Fibroblast of skin of abdomen (primary cell): ENCODE data around the gene TAF11L7. TPM values are rescaled to one million over a fixed set of nuclear protein-coding genes. Genes with fewer than 3 reads are reported as not detected.
"Not testable (repeated sequence)": the region's sequence is repeated elsewhere in the genome, so short reads cannot be mapped to it uniquely, and the experiment has no call there.

ENCODE experiments used
- DNase-seq: peaks from one replicate; pipeline ENCODE4 v3.0.0-alpha.2; 2013
- polyA plus RNA-seq, 2 experiments: library from polyadenylated mRNA; unstranded; fragments of 120-200 nt; gene quantifications; one replicate each; pipeline ENCODE4 v1.2.1, GENCODE V29; 2013; ENCODE audit not compliant: insufficient read length in 2 of 2

The TAF11L7 gene
- polyA plus RNA-seq (2013, experiment 1 of 2; ENCODE audit: insufficient read length): not detected
- polyA plus RNA-seq (2013, experiment 2 of 2; ENCODE audit: insufficient read length): not detected

DNA sequence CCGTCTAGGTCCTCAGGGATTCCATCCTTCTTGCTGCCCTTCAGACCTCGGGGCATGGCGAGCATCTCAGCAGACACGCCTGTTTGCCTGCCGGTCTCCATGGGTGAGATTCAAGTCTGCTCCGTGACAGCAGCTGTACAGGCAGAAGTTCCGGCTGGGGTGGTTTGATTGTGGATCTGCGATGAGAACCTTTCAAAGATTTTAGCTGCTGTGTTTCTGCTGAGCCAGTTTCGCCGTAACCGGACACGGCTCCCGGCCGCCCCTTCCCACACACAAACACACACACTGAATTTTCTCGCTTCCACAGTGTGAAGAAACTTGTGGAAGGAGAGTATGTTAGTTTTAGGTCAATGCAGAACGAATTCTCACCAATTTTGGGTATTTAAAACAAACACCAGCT lies at the start of gene TAF11L7:
Gene TAF11L7, minus strand, starts transcription at position 101 of the 400 bp plus-strand sequence.
- DNase-seq: not testable (repeated sequence)

DNA sequence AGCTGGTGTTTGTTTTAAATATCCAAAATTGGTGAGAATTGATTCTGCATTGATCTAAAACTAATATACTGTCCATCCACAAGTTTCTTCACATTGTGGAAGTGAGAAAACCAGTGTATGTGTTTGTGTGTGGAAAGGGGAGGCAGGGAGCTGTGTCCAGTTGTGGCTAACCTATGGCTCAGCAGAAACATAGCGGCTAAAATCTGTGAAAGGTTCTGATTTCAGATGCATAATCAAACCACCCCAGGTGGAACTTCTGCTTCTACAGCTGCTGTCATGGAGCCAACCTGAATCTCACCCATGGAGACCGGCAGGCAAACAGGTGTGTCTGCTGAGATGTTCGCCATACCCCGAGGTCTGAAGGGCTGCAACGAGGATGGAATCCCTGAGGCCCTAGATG lies 48.6 kb upstream of the TAF11L7 start, which contains the start of gene TAF11L14:
Gene TAF11L14, plus strand, starts transcription at position 301 of the 400 bp plus-strand sequence.
- no peak for DNase-seq

DNA sequence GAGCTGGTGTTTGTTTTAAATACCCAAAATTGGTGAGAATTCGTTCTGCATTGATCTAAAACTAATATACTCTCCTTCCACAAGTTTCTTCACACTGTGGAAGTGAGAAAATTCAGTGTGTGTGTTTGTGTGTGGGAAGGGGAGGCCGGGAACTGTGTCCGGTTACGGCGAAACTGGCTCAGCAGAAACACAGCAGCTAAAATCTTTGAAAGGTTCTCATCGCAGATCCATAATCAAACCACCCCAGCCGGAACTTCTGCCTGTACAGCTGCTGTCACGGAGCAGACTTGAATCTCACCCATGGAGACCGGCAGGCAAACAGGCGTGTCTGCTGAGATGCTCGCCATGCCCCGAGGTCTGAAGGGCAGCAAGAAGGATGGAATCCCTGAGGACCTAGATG lies 46.2 kb upstream of the TAF11L7 start, which contains the start of gene TAF11L13:
Gene TAF11L13, plus strand, starts transcription at position 301 of the 400 bp plus-strand sequence.
- DNase-seq: not testable (repeated sequence)

DNA sequence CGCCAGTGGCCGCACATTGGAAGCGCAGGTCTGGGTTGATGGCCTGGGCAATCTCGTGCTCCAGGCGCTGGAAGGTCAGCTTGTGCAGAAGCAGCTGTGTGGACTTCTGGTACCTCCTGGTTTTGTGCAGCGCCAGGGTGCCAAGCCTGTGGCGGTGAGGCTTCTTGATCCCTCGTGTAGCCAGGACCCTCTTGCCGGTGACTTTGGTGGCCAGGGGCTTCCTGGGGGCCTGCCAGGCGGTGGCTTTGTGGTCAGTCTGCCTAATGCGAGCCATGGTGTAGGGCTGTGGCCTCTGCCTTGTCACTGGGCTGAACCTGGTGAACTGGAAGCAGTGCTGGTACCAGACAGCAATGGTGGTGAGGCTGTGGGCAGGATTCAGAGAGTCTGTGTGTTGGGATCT lies 40.1 kb upstream of the TAF11L7 start:
- no peak for DNase-seq

DNA sequence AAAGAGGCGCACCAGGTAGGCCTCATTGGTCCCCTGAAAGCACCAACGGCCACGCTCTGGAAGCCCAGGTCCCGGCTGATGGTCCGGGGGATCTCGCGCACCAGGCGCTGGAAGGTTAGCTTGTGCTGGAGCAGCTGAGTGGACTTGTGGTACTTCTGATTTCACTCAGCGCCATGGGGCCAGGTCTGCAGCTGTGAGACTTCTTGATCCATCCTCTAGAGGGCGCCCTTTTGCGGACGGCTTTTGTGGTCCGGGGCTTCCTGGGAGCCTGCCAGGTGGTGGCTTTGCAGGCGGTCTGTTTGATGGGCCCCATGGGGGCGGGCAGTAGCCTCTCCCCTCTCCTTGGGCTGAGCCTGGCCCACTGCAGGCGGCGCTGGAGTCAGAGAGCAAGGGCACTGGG lies 35.1 kb upstream of the TAF11L7 start:
- DNase-seq: no peak

DNA sequence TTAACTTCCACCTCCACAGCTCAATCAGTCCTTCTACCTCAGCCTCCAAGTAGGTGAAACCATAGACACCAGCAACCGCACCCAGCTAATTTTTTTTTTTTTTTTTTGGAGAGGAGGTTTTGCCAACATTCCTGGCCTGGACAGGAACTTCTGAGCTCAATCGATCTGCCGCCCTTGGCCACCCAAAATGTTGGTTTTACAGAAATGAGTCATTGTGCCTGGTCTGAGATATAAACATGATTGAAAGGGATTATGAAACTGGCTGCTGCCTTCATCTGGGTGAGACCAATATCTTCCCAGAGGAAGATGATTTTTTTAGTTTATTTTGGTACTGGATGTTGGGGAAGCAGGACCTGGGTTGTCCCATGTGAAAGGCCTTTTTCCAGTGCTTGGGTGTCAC lies 33.8 kb upstream of the TAF11L7 start:
- no peak for DNase-seq

DNA sequence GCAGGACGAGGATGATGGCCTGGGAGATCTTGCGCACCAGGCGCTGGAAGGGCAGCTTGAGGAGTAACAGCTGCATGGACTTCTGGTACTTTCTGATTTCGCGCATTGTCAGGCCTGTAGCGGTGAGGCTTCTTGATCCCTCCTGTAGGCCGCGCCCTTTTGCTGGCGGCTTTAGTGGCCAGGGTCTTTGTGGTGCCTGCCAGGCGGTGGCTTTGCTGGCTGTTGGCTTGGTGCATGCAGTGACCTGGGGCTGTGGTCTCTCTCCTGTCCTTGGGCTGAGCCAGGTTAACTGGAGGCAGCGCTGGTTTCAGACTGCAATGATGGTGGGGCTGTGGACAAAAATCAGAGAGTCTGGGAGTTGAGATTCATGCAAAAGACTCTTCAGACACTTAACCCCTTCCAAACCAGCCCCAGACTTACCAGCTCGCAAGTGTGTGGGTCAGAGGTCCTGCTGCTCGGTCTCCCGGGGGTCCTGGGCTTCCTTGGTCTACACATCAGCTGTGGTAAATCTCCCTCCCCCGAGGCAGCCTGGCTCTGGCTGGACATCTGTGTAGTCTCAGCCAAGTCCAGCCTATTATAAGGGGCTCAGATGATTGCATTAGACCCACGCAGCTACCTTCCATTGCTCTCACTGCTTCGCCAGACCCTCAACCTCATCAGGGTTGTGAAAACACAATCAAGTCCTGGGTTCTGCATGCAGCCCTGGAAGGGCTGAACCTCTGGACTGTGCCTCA lies 29.5 kb upstream of the TAF11L7 start:
- no peak for DNase-seq

DNA sequence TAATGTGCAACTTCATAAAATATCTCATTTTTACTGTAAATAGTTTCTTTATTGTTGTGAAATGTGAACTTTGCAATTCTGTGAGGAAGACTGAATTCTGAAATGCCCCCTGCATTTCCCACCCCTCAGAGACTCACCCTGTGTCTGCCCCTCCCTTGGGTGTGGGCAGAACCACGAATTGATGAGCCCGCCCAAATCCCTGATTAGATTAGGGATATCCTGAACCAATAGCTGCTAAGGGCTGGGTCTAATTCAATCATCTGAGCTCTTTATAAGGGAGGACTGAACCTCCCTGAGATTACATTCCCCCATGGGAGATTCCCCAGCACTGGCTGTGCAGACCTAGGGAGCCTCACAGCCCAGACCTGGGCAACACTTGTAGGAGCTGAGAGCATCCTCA lies 24.5 kb upstream of the TAF11L7 start, which contains the start of gene TAF11L12:
Gene TAF11L12, plus strand, starts transcription at position 301 of the 400 bp plus-strand sequence.
- DNase-seq: not testable (repeated sequence)

DNA sequence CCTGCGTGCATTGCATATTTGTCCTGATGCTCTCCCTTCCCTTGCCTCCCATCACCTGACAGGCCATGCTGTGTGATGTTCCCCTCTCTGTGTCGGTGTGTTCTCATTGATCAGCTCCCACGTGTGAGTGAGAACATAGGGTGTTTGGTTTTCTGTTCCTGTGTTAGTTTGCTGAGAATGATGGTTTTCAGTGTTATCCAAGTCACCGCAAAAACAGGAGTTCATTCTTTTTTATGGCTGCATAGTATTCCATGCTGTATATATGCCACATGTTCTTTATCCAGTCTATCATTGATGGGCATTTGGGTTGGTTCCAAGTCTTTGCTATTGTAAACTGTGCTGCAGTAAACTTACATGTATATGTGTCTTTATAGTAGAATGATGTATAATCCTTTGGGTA lies 21.9 kb upstream of the TAF11L7 start:
- DNase-seq: not testable (repeated sequence)

DNA sequence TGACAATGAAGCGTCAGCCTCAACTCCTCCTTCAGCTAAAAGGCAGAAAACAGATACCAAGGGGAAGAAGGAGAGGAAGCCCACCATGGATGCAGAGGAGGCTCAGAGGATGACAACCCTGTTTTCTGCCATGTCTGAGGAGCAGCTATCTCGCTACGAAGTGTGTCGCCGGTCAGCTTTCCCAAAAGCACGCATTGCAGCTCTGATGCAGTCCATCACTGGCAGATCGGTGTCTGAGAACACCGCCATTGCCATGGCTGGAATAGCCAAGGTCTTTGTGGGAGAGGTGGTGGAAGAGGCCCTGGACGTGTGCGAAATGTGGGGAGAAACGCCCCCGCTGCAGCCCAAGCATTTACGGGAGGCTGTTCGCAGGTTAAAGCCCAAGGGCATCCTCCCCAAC lies 19.4 kb upstream of the TAF11L7 start:
- DNase-seq: no peak

DNA sequence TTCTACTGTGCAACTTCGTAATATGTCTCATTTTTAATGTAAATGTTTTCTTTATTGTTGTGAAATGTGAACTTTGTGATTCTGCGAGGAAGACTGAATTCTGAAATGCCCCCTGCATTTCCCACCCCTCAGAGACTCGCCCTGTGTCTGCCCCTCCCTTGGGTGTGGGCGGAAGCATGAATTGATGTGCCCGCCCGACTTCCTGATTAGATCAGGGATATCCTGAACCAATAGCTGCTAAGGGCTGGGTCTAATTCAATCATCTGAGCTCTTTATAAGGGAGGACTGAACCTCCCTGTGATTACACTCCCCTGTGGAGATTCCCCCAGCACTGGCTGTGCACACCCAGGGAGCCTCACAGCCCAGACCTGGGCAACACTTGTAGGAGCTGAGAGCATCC lies 18.3 kb upstream of the TAF11L7 start, which contains the start of gene TAF11L11:
Gene TAF11L11, plus strand, starts transcription at position 304 of the 400 bp plus-strand sequence.
- not testable (repeated sequence) for DNase-seq

DNA sequence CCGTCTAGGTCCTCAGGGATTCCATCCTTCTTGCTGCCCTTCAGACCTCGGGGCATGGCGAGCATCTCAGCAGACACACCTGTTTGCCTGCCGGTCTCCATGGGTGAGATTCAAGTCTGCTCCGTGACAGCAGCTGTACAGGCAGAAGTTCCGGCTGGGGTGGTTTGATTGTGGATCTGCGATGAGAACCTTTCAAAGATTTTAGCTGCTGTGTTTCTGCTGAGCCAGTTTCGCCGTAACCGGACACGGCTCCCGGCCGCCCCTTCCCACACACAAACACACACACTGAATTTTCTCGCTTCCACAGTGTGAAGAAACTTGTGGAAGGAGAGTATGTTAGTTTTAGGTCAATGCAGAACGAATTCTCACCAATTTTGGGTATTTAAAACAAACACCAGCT lies 12.2 kb upstream of the TAF11L7 start, which contains the start of gene TAF11L10:
Gene TAF11L10, minus strand, starts transcription at position 101 of the 400 bp plus-strand sequence.
- DNase-seq: not testable (repeated sequence)

DNA sequence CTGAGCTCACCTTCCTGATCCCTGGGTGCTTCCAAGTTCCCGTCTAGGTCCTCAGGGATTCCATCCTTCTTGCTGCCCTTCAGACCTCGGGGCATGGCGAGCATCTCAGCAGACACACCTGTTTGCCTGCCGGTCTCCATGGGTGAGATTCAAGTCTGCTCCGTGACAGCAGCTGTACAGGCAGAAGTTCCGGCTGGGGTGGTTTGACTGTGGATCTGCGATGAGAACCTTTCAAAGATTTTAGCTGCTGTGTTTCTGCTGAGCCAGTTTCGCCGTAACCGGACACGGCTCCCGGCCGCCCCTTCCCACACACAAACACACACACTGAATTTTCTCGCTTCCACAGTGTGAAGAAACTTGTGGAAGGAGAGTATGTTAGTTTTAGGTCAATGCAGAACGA lies 8.7 kb upstream of the TAF11L7 start, which contains the start of gene TAF11L9:
Gene TAF11L9, minus strand, starts transcription at position 140 of the 400 bp plus-strand sequence.
- not testable (repeated sequence) for DNase-seq

DNA sequence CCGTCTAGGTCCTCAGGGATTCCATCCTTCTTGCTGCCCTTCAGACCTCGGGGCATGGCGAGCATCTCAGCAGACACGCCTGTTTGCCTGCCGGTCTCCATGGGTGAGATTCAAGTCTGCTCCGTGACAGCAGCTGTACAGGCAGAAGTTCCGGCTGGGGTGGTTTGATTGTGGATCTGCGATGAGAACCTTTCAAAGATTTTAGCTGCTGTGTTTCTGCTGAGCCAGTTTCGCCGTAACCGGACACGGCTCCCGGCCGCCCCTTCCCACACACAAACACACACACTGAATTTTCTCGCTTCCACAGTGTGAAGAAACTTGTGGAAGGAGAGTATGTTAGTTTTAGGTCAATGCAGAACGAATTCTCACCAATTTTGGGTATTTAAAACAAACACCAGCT lies 5.3 kb upstream of the TAF11L7 start, which contains the start of gene TAF11L8:
Gene TAF11L8, minus strand, starts transcription at position 101 of the 400 bp plus-strand sequence.
- DNase-seq: not testable (repeated sequence)
